Eye (tissue), 1 donor: Measurements from ENCODE around the gene KYNU.
"Not testable (repeated sequence)": the region's sequence is repeated elsewhere in the genome, so short reads cannot be mapped to it uniquely, and the experiment has no call there.

Experiments used
- DNase-seq: peaks from one replicate; pipeline ENCODE4 v3.0.0-alpha.2; 2015

The KYNU gene

DNA sequence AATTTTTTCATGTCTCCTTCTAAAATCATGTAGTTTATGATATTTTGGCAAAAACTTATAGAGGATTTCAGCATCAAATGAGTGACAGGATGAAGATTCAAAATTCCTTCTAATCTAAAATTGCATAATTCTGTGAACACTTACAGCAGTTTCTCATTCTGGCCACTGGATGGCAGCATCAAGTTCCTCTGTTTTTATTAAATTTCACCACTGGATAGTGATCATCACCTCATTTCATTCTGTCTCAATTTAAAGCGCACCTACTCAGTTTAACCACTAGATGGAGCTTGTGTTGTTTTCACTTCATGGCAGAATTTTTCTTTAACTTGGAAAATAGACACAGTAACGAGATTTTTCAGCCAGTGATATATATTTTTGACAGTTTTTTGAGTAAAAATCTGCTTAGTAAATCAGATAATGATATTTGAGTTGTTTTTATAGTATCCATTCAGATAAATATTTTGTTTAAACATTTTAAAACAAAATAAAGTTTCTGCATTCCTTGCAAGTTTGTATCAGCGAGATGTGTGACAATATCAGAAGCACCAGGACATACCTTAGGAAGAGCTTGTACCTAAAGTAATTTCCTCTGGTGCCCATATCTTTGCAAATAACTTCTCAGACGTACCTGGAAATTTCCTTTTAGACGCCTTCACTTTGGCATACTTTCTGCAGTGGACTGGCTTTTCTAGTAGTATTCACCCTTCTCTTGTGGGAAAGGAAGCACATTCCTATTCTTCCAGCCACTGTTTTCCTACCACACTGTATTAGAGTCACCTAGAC, 157.0 kb downstream of the KYNU start:
- peak; percentile 92 for DNase-seq

DNA sequence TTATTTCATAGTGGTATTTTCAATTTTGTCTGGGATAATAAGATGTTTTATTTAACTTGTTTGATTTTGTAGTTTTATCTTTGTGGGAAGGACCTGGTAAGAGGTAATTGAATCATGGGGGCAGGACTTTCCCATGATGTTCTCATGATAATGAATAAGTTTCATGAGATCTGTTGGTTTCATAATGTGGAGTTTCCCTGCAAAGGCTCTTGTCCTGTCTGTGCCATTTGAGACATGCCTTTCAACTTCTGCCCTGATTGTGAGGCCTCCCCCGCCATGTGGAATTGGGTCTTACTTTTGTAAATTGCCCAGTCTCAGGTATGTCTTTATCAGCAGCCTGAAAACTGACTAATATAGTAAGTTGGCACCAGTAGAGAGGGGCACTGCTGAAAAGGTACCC, 174.0 kb downstream of the KYNU start:
- DNase-seq = no peak

DNA sequence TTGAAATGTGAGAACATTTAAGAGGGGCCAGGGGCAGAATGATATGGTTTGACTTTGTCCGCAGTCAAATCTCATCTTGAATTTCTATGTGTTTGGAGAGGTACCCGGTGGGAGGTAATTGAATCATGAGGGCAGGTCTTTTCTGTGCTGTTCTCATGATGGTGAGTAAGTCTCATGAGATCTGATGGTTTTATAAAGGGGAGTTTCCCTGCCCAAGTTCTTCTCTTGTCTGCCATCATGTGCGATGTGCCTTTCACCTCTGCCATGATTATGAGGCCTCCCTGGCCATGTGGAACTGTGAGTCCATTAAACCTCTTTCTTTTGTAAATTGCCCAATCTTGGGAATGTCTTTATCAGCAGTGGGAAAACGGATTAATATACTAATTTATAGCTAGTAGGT, 176.0 kb downstream of the KYNU start:
- DNase-seq = not testable (repeated sequence)

DNA sequence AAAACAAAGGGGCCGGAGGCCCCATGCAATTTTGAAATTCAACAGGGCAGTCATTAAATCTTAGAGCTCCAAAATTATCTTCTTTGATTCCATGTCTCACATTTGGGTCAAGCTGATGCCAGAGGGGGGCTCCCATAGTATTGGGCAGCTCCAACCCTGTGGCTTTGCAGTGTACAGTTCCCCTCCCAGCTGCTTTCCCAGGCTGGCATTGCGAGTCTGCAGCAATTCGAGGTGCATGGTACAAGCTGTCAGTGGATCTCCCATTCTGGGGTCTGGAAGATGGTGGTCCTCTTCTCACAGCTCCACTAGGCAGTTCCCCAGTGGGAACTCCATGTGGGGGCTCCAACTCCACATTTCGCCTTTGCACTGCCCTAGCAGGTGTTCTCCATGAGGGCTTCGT, 179.1 kb downstream of the KYNU start:
- no peak for DNase-seq

DNA sequence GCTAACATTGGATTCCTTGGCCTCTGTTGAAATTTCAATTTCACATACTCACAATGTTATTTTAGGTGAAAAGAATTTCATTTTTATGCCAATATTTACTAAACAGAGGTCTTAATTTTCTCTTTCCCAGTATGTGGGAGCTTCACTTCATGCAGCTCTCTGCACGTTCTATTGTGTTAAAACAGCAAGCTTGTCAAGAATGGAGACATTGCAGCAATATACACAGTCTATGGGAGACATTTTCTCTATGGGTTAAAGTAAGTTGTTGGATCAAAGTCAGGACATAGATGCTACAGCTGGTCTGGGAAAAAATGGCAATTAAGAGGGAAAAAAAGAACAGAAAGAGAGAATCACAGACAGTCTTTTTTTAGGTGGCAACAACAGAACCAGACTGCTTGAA, 181.4 kb downstream of the KYNU start:
- DNase-seq = no peak

DNA sequence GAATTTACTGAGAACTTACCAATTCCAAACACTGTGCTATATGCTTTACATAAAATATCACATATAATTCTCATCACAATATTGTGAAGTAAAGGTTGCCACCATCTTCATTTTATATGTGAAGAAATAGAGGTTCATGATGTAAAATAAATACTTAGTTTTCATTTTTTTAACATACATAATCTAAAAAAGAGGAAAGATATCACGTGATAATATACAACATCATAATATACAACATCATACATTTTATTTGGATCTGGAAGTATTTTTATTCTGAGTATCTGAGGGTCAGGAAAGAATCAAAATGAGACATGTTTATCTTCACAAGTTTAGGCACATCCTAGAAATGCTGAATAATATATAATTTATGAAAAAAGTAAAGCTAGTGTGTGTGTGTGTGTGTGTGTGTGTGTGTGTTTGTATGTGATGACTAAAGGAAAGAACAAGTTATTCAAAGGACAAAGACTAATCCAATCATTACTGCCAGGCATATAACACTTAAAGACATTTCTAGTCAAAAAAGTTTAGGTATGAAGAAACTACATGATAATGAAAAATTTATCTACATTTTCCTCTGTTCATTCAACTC, 186.2 kb downstream of the KYNU start:
- DNase-seq = no peak

DNA sequence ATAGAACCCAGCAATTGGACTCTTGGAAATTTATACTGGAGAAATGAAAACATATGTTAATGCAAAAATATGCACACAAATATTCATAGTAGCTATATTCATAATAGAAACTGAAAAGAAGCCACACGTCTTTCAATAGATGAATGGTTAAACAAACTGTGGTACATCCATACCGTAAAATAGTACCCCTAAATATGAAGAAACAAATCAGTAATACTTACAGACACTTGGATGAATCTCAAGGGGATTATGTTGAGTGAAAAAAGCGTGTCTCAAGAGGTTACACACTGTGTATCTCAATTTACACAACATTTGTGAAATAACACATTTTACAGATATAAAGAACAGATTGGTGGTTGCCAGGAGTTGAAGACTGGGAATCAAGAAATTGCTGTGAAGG, 190.6 kb downstream of the KYNU start:
- no peak for DNase-seq

DNA sequence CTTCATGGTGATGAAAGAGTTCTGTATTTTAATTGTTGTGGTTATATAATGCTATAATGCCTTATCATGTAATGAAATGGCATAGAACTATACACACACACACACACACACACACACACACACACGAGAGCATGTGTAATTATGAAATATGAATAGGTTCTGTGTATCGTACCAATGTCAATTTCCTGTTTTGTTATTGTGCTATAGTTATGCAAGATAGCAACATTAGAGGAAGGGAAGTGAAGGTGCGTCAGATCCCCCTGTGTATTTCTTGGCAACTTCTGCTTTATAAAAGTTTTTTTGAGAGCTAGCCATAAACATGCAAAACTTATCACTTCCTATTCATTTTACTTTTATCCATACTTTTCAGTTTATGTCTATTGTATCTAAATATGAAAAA, 191.0 kb downstream of the KYNU start:
- DNase-seq = no peak

DNA sequence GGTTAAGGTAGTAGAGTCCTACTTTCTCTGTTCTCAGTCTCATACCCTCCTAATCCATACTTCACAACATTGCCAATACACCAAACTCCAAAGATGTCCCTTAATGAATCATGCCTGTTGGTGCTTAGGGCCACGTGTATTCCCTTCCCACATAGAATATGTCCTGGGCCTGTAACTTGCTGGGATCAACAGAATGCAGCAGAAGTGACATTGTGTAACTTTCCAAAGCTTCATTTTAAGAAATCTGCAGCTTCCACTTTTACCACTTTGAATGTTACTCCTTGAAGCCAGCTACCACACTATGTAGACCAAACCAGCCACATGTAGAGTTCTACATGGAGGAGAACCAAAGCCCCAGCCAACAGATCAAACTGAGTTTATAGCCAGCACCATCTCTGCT, 193.2 kb downstream of the KYNU start:
- DNase-seq = no peak

DNA sequence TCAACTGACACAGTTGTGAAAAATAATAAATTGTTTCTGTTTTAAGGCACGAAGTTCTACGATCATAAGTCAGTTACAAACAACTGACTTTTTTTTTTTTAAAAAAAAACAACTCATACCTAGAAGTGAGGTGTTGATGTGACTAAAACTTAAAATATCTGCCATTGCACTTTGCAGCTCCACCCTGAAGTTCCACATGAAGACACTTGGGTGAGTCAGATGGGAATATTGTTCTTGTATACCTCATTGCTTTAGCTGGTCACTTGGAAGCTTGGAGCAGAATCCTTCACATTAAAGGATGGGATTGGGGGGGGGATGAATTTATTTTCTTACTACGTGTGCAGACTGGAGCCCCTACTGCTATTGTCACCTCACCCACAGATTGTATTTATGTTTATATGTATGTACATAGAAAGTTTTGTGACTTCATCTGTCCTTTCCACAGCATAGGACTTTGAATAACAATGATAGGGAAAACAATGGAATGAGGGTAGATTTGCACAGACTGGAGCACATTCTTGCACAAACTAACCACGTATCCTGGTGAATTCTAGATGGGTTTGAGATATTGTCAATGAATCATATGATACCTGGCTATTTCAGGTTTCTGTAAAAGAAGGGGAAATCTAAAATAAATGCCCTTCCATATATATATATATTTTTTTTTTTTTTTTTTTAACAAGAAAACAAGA, 193.9 kb downstream of the KYNU start:
- DNase-seq = no peak

DNA sequence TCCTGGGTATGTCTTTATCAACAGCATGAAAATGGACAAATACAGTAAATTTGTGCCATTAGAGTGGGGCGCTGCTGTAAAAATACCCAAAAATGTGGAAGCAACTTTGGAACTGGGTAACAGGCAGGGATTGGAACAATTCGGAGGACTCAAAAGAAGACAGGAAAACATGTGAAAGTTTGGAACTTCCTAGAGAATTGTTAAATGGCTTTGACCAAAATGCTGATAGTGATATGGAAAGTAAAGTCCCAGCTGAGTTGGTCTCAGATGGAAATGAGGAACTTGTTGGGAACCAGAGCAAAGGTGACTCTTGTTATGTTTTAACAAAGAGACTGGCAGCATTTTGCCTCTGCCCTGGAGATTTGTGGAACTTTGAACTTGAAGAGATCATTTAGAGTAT, 197.4 kb downstream of the KYNU start:
- DNase-seq = not testable (repeated sequence)

DNA sequence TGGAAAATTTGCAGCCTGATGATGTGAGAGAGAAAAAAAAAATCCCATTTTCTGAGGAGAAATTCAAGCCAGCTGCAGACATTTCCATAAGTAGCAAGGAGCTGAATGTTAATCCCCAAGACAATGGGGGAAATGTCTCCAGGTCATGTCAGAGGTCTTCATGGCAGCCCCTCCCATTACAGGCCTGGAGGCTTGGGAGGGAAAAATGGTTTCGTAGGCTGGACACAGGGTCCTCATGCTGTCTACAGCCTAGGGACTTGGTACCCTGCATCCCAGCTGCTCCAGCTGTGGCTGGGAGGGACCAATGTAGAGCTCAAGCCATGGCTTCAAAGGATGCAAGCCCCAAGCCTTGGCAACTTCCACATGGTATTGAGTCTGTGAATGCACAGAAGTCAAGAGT, 198.2 kb downstream of the KYNU start:
- DNase-seq = no peak

DNA sequence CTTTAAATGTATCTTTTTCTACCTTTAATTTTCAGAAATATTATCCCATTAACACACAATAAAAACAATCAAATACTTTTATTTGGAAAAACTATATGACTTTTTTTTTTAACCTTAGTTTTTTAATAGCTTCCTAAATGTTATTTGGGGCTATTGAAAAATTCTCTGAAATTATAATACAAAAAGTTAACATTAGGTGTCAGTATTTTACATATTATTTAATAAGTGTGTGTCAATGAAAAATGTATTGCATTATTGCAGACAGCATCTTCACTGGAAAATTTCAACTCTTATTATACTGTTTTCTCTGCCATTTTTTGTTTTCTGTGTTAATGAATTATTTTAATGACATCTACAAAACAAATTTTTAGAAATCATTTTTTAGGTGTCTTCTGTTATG, 200.6 kb downstream of the KYNU start:
- no peak for DNase-seq

DNA sequence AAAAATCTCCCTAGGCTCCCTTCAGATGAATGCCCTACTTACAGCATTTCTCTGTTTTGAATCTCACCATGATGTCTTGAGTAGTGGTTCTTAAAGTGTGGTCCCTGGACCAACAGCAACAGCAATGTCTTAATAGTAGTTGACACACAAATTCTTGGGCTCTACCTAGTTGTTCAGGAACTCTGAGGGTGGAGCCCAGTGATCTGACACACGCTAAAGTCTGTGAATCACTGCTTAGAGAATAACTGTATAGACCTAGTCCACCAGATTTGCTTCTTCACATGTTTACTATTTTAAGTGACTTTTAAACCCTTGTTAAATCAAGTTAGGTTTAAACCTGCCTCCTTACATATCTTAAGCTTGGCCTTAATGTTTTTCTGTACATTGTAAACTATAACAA, 204.2 kb downstream of the KYNU start:
- no peak for DNase-seq

DNA sequence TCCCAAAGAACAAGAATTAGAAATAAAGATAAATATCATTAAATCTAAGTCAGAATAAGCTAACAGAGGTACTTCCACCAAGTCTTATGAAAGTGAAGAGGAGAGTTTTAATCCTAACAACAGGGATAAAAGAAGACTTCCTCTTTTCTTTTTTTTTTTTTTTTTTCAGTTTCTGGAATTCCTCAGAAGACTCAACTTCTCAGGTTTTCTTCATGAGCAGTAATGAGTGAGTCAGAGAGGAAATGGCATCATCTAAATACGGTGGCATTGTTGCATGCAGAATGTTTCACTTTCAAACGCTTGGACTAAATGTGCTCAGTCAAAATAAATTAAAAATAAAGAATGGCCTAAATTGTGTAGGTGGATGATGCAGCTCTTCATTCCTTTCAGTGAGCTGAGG, 206.2 kb downstream of the KYNU start:
- DNase-seq = no peak

DNA sequence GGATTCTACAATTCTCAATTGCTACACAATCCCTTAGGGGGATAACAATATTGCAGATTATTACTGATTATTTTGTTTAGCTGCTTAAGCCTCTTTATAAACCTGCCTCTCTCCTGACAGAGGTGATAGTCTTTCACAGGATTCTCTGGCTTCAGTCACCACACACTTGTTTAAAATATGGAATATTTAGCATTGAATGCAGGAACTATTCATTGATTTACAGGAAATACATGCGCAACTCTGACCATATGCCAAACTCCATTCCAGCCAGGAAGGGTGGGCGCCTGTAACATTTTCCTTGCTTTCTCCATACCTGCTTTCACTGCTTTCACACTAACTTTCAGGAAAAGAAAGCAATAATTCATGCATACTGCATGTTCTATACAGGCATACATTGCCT, 207.0 kb downstream of the KYNU start:
- no peak for DNase-seq

DNA sequence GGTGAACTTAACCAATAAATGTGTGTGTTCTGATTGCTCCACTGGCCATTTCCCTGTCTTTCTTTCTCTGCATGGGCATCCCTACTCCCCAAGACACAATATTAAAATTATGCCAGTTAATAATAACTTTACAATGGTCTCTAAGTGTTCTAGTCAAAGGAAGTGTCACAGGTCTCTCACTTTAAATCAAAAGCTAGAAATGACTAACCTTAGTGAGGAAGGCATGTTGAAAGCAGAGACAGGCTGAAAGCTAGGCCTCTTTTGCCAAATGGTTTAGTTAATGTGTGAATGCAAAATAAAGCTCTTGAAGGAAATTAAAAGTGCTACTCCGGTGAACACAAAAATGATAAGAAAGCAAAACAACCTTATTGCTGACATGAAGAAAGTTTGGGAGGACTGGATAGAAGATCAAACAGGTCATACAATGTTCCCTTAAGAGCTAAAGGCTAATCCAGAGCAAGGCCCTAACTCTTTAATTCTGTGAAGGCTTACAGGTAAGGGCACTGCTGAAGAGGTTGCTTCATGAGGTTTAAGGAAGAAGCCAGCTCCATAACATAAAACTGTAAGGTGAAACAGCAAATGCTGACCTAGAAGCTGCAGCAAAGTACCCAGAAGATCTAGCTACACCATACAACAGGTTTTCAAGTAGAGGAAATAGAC, 207.8 kb downstream of the KYNU start:
- no peak for DNase-seq

DNA sequence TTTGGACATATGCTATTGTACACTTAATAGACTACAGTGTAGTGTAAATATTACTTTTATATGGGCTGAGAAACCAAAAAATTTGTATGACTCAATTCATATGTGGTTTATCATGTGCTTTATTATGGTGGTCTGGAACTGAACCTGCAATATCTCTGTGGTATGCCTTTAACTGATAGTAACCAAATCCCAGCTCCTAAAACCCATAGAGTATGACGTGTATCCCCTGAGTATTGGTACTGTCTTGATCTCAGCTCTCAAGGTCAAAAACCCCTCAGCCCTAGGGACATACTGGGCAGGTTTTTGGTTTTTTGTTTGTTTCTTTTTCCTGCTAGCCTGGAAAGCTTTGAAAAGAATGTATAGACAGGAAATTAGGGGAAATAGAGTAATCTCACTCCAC, 209.6 kb downstream of the KYNU start:
- no peak for DNase-seq

DNA sequence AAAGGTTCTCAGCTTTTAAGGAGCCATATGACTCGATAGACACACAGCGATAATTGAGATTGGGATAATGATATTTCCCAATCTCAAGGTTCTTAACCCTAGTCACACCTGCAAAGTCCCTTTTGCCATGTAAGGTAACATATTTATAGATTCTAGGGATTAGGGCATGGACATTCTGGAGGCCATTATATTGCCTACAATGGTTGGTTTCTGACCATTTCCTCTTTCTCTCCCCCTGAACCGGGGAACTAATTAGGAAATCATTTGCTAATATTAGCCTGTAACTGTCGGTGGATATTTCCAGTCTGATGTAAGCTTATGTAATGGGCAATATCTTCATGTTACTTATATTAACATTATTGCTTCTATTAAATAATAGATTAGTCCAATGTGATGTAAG, 210.9 kb downstream of the KYNU start:
- DNase-seq = no peak

DNA sequence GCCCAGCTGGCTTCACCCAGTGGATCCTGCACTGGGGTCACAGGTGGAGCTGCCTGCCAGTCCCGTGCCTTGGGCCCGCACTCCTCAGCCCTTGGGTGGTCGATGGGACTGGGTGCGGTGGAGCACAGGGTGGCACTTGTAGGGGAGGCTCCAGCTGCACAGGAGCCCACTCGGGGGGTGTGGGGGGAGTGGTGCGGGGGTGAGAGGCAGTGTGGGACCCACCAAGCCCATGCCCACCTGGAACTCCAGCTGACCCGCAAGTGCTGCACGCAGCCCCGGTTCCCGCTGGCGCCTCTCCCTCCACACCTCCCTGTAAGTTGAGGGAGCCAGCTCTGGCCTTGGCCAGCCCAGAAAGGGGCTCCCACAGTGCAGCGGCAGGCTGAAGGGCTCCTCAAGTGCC, 212.1 kb downstream of the KYNU start:
- not testable (repeated sequence) for DNase-seq
